ENCODE data around the gene MRPL54. TPM values are rescaled to one million over a fixed set of nuclear protein-coding genes. Genes with fewer than 3 reads are reported as not detected.

The MRPL54 gene
- total RNA-seq, 2 donors from 2014 or later: 63.9 to 86.2 TPM

DNA sequence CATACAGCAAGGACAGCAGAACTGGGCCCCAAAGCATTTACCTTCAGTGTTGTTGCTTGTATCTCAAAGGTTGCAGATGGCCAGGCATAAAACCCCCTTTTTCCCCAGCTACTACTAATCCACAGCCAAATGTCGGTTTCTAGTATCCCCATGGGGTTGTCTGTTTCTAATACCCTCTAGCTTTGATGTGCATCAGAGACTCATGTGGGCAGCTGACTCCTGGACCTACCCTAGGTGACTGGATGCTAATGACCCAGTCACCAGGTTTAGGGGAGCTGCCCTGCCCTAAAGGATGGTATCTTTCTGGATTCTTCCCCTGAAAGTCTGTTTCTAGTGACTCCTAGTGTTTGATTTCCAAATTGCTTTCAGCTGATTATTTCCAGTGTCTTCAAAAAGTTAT, 30.4 kb upstream of the MRPL54 start:
- H3K4me1 Mint-ChIP-seq: no peaks in the 10 kb centered on the region
- ATAC-seq: no peak
- H3K27me3 Mint-ChIP-seq: no peaks in the 10 kb centered on the region
- peaks cover 7% of the 10 kb centered on the region for H3K36me3 Mint-ChIP-seq (ENCODE audit: low read depth)
- DNase-seq: no peak
- H3K4me3 Mint-ChIP-seq: no peak overlapping the region
- H3K9me3 ChIP-seq (ENCODE audit: control insufficient read depth, low read length, poor library complexity, severe bottlenecking): no peaks in the 10 kb centered on the region
- peak overlapping the region; percentile 41 for H3K27ac Mint-ChIP-seq

DNA sequence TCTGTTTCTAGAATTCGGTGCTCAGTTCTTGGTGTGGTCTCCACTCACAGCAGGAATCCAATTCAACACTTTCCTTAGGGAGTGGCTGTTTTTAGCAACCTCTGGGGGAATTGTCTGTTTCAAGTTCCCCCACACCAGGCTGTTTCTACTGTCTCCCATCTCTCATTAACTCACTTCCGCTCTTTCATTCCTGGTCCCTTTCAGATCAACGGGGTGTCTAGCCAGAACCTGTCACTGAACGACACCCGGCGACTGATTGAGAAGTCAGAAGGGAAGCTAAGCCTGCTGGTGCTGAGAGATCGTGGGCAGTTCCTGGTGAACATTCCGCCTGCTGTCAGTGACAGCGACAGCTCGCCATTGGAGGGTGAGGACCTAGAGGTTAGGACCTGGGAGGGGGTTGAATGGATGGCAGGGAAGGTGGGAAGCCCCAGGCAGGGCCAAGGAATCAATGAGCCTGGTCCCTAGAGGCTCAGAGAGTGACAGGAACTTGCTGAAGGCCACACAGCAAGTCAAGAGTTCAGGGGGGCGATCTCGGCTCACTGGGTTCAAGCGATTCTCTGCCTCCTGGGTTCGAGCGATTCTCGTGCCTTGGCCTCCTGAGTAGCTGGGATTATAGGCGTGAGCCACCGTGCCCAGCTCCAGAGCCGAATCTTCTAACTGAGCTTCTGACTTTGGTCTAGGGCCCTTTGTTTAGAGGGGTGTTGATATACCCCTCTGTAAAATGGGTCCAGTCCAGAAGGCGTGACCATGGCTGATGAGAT, 28.8 kb upstream of the MRPL54 start:
- Mint-ChIP-seq H3K4me3 (no peak overlapping the region), H3K4me1 (peaks cover 3% of the 10 kb centered on the region), H3K27me3 (no peaks in the 10 kb centered on the region), H3K27ac (no peak overlapping the region), H3K36me3 (ENCODE audit: low read depth) (peaks cover 11% of the 10 kb centered on the region)
- ATAC-seq (no peak), DNase-seq (no peak)
- no peaks in the 10 kb centered on the region for H3K9me3 ChIP-seq (ENCODE audit: control insufficient read depth, low read length, poor library complexity, severe bottlenecking)

DNA sequence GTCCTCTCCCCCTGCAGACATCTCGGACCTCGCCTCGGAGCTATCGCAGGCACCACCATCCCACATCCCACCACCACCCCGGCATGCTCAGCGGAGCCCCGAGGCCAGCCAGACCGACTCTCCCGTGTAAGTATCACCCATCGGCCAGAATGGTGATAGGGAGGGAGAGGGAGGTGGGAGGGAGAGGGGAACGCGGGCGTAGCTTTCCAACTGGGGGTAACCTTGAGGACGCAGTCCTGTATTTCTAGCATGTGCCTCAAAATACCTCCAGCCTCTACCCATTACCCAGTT, 28.2 kb upstream of the MRPL54 start:
- peaks cover 11% of the 10 kb centered on the region for H3K36me3 Mint-ChIP-seq (ENCODE audit: low read depth)
- no peak overlapping the region for H3K4me3 Mint-ChIP-seq
- no peak overlapping the region for H3K27ac Mint-ChIP-seq
- DNase-seq (no peak), ATAC-seq (no peak)
- H3K27me3 Mint-ChIP-seq: no peaks in the 10 kb centered on the region
- H3K4me1 Mint-ChIP-seq: peaks cover 6% of the 10 kb centered on the region
- H3K9me3 ChIP-seq (ENCODE audit: control insufficient read depth, low read length, poor library complexity, severe bottlenecking): no peaks in the 10 kb centered on the region

DNA sequence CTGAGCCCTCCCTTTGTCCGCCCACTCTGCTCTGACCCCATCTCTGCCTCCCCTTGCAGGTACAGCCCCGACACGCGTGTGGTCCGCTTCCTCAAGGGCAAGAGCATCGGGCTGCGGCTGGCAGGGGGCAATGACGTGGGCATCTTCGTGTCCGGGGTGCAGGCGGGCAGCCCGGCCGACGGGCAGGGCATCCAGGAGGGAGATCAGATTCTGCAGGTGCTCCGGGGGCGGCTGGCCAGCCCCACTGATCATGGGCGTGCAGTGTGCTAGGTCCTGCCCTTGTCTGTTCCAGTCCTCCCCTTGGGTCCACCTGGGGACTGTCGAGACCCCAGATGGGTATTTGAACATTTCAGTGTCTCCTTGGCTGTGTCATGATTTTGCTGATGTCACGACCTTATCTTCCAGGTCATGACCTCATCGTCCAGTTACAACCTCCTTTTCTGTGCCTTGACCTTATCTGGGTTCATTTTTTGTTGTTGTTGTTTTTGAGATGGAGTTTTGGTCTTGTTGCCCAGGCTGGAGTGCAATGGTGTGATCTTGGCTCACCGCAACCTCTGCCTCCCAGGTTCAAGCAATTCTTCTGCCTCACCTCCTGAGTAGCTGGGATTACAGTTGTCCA, 26.3 kb upstream of the MRPL54 start:
- no peak for DNase-seq
- ATAC-seq: no peak
- peaks cover 11% of the 10 kb centered on the region for H3K4me1 Mint-ChIP-seq
- peaks cover 9% of the 10 kb centered on the region for H3K36me3 Mint-ChIP-seq (ENCODE audit: low read depth)
- H3K9me3 ChIP-seq (ENCODE audit: control insufficient read depth, low read length, poor library complexity, severe bottlenecking): no peaks in the 10 kb centered on the region
- no peaks in the 10 kb centered on the region for H3K27me3 Mint-ChIP-seq
- no peak overlapping the region for H3K27ac Mint-ChIP-seq
- H3K4me3 Mint-ChIP-seq: no peak overlapping the region

DNA sequence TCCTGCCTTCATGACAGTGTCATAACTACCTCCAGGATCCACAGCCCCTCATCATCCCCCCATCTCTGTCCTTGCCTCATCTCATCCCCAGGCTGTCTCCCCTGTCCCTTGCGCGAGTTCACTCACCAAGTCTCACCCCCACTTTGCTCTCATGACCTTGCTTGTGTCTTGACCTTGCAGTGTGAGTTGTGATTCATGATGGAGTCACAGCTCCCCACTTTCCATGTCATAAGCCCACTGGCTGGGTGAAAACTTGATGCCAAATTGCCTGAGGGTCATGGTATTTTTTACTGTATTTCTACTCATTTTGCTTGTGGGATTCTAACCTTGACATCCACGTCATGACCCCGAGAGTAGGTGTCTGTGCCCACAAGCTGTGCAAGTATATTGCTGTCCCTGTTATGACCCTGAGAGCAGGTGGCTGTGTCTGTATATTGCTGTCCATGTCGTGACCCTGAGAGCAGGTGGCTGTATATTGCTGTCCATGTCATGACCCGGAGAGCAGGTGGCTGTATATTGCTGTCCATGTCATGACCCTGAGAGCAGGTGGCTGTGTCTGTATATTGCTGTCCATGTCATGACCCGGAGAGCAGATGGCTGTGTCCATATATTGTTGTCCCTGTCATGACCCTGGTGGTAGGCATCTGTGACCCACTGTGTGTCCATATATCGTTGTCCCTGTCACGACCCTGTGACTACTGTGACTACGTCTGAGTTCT, 24.8 kb upstream of the MRPL54 start:
- DNase-seq (no peak), ATAC-seq (no peak)
- H3K9me3 ChIP-seq (ENCODE audit: control insufficient read depth, low read length, poor library complexity, severe bottlenecking): no peaks in the 10 kb centered on the region
- peaks cover 11% of the 10 kb centered on the region for H3K4me1 Mint-ChIP-seq
- H3K4me3 Mint-ChIP-seq: no peak overlapping the region
- peak overlapping the region; percentile 51 for H3K27ac Mint-ChIP-seq
- H3K27me3 Mint-ChIP-seq: no peaks in the 10 kb centered on the region
- H3K36me3 Mint-ChIP-seq (ENCODE audit: low read depth): peaks cover 9% of the 10 kb centered on the region

DNA sequence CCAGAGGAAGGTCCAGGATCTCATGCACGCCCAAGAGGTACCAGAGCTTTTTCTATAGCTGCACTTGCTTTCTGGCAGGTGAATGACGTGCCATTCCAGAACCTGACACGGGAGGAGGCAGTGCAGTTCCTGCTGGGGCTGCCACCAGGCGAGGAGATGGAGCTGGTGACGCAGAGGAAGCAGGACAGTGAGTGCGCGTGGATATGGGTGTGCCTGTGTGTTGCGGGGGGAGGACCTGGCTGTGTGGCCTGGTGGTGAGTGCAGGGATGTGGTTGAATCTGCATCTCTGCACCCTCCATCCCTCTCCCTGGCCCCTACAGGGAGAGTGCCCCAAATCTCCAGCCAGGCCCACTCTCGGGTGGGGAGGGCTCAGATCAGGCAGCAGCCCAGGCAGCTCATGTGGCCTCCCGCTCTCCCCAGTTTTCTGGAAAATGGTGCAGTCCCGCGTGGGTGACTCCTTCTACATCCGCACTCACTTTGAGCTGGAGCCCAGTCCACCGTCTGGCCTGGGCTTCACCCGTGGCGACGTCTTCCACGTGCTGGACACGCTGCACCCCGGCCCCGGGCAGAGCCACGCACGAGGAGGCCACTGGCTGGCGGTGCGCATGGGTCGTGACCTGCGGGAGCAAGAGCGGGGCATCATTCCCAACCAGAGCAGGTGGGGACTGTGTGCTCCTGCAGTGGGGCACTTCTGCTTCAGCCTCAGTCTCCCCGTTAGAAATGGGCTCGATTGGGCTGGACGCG, 23.8 kb upstream of the MRPL54 start:
- H3K27ac Mint-ChIP-seq: peak overlapping the region; percentile 87
- DNase-seq (no peak), ATAC-seq (no peak)
- H3K36me3 Mint-ChIP-seq (ENCODE audit: low read depth): peaks cover 9% of the 10 kb centered on the region
- no peaks in the 10 kb centered on the region for H3K27me3 Mint-ChIP-seq
- peaks cover 11% of the 10 kb centered on the region for H3K4me1 Mint-ChIP-seq
- H3K4me3 Mint-ChIP-seq: peak overlapping the region; percentile 5
- H3K9me3 ChIP-seq (ENCODE audit: control insufficient read depth, low read length, poor library complexity, severe bottlenecking): no peaks in the 10 kb centered on the region

DNA sequence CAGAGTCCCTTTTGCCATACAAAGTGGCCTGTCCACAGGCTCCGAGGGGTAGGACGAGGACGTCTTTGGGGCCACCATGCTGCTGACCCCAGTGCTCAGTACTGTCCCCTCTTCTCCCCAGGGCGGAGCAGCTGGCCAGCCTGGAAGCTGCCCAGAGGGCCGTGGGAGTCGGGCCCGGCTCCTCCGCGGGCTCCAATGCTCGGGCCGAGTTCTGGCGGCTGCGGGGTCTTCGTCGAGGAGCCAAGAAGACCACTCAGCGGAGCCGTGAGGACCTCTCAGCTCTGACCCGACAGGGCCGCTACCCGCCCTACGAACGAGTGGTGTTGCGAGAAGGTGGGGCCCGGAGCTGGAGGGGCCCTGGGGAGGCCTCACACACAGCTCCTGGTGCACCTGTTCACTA, 22.1 kb upstream of the MRPL54 start:
- no peaks in the 10 kb centered on the region for H3K27me3 Mint-ChIP-seq
- no peak overlapping the region for H3K4me3 Mint-ChIP-seq
- ATAC-seq: no peak
- peaks cover 9% of the 10 kb centered on the region for H3K36me3 Mint-ChIP-seq (ENCODE audit: low read depth)
- peaks cover 11% of the 10 kb centered on the region for H3K4me1 Mint-ChIP-seq
- H3K9me3 ChIP-seq (ENCODE audit: control insufficient read depth, low read length, poor library complexity, severe bottlenecking): no peaks in the 10 kb centered on the region
- no peak for DNase-seq
- no peak overlapping the region for H3K27ac Mint-ChIP-seq

DNA sequence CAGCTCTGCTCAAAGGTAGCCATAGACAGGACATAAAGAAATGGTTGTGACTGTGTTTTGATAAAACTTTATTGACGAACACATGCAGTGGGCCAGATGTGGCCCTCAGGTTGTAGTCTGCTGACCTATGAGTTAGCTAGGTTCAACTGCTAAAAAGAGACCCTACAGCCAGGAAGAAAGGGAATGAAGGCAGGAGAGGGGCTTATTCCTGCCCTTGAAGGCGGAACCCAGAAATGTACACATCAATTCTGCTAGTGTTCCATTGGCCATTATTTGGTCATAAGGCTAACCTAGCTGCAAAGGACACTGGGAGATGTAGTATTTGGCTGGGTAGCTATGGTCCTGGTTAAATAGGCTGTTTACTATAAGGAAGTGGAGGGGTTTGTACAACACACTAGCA, 19.0 kb upstream of the MRPL54 start:
- no peaks in the 10 kb centered on the region for H3K27me3 Mint-ChIP-seq
- DNase-seq: no peak
- no peaks in the 10 kb centered on the region for H3K36me3 Mint-ChIP-seq (ENCODE audit: low read depth)
- no peak overlapping the region for H3K4me3 Mint-ChIP-seq
- H3K9me3 ChIP-seq (ENCODE audit: control insufficient read depth, low read length, poor library complexity, severe bottlenecking): no peaks in the 10 kb centered on the region
- no peak for ATAC-seq
- H3K27ac Mint-ChIP-seq: no peak overlapping the region
- peaks cover 8% of the 10 kb centered on the region for H3K4me1 Mint-ChIP-seq

DNA sequence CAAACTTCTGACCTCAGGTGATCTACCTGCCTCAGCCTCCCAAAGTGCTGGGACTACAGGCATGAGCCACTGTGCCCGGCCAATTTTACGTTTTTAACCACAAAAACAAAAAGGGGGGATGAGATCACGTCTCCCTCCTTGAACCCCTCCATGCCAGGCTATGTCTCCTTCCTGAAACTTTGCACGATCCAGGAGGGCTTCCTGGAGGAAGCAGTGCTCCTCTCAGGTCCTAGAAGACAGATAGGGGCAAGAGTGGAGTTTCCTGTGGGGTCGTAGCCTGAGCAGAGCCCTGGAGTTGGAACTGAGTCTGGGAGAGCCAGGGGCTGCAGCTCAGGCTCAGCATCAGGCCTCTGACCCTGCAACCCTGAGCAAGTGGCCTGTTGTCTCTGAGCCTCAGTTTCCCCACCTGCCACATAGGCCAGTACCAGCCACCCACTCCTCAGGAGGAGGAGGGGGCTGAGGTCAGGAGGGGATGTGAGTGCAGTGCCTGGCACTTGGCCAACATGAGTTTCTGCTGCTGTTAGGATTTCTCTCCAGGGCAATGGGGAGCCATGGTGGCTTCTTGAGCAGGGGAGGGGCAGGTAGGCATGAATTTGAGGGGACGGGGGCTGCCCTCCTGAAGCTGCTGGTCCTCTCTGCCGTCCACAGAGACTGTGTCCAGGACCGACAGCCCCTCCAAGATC, 17.0 kb upstream of the MRPL54 start:
- Mint-ChIP-seq H3K27ac (no peak overlapping the region), H3K36me3 (ENCODE audit: low read depth) (no peaks in the 10 kb centered on the region), H3K27me3 (no peaks in the 10 kb centered on the region), H3K4me3 (no peak overlapping the region), H3K4me1 (no peaks in the 10 kb centered on the region)
- no peaks in the 10 kb centered on the region for H3K9me3 ChIP-seq (ENCODE audit: control insufficient read depth, low read length, poor library complexity, severe bottlenecking)
- ATAC-seq: no peak
- no peak for DNase-seq

DNA sequence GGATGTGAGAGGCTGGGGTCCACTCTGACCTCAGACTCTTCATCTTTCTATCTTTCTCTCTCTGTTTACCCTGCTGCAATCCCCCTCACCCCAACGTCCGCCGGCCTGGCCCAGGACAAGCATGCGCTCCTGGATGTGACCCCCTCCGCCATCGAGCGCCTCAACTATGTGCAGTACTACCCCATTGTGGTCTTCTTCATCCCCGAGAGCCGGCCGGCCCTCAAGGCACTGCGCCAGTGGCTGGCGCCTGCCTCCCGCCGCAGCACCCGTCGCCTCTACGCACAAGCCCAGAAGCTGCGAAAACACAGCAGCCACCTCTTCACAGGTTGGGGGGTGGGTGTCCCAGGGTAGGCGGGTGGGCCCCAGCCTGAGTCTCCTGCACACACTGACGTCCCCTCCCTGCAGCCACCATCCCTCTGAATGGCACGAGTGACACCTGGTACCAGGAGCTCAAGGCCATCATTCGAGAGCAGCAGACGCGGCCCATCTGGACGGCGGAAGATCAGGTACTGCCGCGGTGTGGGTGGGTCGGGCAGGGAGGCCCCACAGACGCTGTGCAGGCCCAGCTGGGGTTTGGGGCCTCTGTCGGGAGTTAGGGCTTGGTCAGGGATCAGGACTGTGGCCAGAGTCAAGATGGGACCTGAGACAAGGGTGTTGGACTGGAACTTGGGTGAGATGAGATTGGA, 16.0 kb upstream of the MRPL54 start:
- ATAC-seq (no peak), DNase-seq (no peak)
- Mint-ChIP-seq H3K27me3 (no peaks in the 10 kb centered on the region), H3K27ac (no peak overlapping the region), H3K4me3 (no peak overlapping the region), H3K4me1 (no peaks in the 10 kb centered on the region), H3K36me3 (ENCODE audit: low read depth) (no peaks in the 10 kb centered on the region)
- no peaks in the 10 kb centered on the region for H3K9me3 ChIP-seq (ENCODE audit: control insufficient read depth, low read length, poor library complexity, severe bottlenecking)

DNA sequence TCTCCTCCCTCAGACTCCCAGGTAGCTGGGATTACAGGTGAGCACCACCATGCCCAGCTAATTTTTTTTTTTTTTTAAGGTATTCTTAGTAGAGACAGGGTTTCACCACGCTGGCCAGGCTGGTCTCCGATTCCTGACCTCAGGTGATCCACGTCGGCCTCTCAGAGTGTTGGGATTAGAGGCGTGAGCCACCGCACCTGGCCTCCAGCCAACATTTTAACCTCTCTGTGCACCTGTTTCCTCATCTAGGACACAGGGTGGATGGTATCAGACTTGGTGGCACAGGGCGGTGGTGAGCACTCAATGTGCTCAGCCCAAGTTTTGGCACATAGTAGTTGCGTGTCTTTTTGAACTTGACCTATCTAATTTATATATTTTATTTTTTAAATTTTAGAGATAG, 13.5 kb upstream of the MRPL54 start:
- DNase-seq: no peak
- no peak overlapping the region for H3K27ac Mint-ChIP-seq
- H3K9me3 ChIP-seq (ENCODE audit: control insufficient read depth, low read length, poor library complexity, severe bottlenecking): no peaks in the 10 kb centered on the region
- ATAC-seq: no peak
- H3K36me3 Mint-ChIP-seq (ENCODE audit: low read depth): no peaks in the 10 kb centered on the region
- no peak overlapping the region for H3K4me3 Mint-ChIP-seq
- H3K4me1 Mint-ChIP-seq: no peaks in the 10 kb centered on the region
- no peaks in the 10 kb centered on the region for H3K27me3 Mint-ChIP-seq

DNA sequence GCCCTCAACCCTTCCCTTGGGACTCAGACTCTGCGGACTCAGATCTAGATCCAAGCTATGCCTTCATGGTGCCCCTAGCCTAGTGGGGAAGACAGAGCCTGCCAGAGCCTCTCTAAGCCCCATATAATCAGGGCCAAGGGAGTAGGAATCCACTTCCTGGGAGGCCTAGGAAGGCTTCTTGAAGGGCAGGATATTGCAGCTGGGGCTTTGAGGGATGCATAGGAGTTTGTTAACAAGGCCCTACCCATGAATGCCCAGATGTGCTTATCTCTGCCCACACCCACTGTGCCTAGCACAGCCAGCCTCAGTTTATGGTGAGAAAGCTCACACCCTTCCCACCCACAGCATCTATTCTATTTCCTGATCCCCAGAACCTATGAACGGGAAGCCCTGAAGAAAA, 12.3 kb upstream of the MRPL54 start:
- H3K36me3 Mint-ChIP-seq (ENCODE audit: low read depth): no peaks in the 10 kb centered on the region
- DNase-seq (no peak), ATAC-seq (no peak)
- H3K4me3 Mint-ChIP-seq: no peak overlapping the region
- H3K9me3 ChIP-seq (ENCODE audit: control insufficient read depth, low read length, poor library complexity, severe bottlenecking): no peaks in the 10 kb centered on the region
- no peaks in the 10 kb centered on the region for H3K27me3 Mint-ChIP-seq
- no peak overlapping the region for H3K27ac Mint-ChIP-seq
- H3K4me1 Mint-ChIP-seq: peaks cover 7% of the 10 kb centered on the region

Measured in T-helper 17 cell (primary cell).